GM18499 (cell line): ENCODE measurements around the gene PRLR.
"Not testable (repeated sequence)": the region's sequence is repeated elsewhere in the genome, so short reads cannot be mapped to it uniquely, and the experiment has no call there.

Source experiments
- ATAC-seq: cut with Tn5 transposase; IDR thresholded peaks from one replicate; pipeline ENCODE4 v1.9.1; 2021; ENCODE audit warnings: moderate number of reproducible peaks; ENCODE audit not compliant: insufficient read depth, unreplicated experiment

The PRLR gene

GRCh38 chr5:35135239-35135700 lies 95.0 kb downstream of the PRLR start:
- ATAC-seq, result no peak

DNA sequence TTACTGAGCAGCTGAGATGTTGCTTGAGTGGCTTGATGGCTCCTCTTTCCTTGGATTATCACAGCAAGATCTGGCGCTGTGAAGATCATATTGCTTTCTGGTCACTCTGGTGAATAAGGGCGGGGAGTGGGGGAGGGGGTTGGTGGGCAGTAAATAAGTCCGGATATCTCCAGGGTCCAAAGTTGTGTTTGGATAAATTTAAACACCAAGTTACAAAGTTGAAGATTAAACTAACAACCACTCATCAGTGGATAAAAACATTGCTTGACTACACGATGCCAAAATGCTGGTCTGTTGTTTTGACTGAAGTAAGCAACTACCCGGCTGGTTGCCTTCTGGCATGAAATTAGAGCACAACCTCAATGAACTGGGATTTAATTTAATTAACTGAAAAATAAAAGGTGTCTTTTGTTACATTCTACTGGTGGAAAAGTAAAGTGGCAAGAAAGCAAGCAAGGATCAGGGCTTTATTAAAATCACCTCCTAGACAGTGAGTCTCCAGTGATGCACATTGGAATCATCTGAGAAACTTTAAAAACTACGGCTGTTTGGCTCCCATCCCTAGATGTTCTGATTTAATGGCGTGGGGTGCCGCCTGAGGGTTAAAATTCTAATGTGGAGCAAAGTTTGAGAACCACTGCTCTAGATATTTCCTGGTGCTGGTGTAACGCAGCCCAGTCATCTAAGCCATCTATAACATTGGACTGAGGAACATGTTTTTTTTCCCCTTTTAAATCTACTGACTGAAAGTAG lies 95.8 kb downstream of the PRLR start:
- ATAC-seq, result no peak

DNA sequence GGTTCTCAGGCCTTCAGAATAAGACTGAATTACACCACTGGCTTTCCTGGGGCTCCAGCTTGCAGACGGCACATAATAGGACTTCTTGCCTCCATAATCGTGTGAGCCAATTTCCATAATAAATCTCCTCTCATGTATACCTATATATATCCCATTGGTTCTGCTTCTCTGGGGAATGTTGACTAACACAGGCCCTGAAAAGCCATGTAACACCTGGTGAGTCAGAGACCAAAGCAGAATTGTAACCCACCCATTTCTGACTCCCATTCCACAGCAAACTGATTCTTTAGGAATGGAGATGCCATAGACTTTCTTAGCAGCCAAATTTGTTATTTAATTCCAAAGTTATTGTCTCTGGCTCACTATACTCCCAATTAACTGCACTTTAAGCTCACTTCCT lies 97.1 kb downstream of the PRLR start:
- no peak for ATAC-seq

DNA sequence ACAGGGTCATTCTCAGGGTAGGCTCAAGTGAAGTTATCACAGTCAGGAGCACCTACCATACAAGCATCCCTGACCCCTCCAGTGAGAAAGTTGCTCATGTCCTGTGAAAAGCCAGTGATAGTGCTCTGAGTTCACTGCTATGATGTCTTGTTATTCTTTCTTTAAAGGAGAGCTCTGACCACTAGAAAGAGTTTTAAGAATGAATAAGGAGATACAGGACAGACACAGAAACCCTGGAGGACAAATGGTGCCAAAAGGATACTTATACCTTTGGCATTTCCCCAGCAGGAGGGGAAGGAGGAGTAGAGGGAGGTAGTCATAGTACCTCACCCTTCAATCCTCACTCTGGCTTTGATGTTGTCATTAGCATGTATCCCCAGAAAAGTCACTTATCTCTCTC lies 98.6 kb downstream of the PRLR start:
- ATAC-seq, result no peak

DNA sequence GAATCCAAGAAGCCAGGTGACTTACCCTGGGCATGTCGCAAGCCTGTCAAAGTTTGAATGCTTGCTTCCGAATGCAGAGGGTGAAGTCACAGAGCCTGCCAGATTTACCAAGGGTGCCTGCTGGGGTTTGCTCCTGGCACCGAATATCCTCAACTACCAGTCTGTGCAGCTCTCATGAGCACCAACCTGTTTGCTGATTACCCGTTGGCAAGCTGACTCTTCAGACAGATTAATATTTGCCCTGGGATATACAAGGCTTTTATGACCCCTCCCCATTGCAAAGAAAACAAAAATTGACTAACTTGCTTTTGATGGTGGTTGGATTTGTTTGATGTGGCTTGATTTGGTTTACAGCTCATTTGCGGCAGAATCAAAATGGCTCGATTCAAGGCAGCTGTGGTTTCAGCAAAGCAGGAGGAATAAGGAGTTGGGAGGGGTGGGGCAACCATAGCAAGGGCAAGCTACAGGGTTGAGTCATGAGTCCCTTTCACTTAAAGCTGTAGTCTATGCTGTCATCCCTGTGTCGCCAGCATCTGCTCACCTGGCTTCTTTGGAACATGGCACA lies 100.3 kb downstream of the PRLR start:
- ATAC-seq, result no peak

DNA sequence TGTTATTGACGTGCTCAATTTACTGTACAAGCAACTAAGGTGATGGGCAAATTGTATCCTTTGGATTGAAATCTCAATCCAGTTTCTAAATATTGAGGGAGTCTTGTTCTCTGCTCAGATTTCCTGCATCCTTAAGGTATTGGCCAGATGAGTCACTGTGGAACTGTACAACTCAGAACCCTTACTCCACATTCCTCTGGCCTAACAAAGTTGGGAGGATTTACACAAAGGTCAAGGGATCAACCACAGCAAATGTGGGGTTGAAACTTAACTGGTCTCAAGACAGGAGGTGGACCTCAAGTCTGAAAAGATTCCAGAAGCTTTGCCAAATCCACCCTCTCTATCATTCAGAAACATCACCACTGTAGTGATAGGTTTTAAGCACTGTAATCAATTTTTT lies 101.0 kb downstream of the PRLR start:
- no peak for ATAC-seq

DNA sequence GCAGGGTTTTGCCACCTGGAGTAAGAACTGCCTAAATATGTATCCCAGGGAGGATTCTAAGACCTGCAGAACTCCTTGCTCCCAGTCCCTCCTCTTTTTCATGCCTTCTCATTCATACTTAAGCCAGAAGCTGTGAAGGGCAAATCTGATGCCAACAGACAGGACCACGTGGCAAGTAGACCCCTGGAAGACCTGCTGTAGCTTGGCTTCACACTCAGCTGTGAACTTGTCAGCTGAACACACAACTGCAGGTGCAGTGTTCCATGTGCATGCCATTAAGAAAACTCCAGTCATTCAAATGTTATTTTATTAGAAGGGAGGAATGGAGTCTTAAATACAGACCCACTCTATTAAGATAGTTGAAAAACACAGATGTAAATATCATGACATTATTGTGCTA lies 103.3 kb downstream of the PRLR start:
- no peak for ATAC-seq

DNA sequence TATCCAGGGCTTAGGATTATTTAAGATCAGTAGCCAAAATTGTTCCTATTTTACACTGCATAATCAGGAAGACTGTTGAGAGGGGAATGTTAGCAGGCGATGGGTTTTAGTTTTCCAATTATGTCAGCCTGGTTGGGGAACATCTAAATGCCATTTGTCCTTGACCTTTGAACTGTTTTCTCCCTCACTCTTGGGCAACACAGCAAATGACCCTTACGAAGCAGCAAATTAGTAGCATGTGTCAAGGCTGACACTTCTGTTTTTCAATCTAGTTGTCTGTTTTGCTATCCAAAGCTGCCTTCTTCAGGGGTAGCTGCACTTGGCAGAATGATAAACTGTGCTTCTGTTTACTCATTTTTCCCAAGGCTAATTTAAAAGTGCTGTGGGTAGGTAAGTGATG lies 104.5 kb downstream of the PRLR start:
- no peak for ATAC-seq

- no peak for ATAC-seq
Measured at GRCh38 chr5:35124932-35125331, 105.4 kb downstream of the PRLR start.

DNA sequence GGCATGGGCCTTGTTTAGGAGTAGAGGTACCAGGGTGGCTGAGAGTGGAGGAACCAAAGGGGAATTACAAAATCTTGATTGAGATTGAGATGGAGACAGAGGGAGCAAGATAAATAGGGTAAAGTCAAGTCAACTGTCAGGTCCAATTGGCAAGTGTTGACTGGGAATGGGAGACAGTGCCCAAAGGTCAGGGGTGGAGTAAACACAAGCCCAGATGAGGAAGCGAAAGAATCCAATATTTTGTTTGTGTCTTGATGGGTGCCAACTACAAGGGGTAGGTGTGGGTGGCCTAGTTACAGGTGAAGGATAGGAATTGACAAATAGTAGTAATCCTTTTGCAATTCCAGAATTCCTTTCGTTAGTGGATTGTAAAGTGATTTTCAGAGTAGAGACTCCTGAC lies 107.5 kb downstream of the PRLR start:
- no peak for ATAC-seq

DNA sequence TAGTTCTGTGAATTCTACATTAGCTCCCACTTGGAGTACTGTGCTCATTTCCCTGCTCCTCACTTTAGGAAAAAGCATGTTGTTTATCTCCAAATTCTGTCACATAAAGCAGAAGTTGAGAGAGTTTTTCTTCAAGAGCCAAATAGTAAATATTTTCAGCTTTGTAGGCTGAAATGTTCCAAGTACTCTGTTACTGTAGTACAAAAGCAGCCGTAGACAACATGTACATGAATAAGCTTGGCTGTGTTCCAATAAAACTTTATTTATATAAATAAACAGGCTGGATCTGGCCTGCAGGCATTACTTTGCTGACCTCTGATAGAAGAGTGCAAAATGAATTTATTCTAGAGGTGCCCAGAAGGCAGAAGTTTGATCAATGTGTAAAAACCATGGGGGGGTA lies 109.6 kb downstream of the PRLR start:
- no peak for ATAC-seq

- no peak for ATAC-seq
Measured at GRCh38 chr5:35117967-35118366, 112.3 kb downstream of the PRLR start.

DNA sequence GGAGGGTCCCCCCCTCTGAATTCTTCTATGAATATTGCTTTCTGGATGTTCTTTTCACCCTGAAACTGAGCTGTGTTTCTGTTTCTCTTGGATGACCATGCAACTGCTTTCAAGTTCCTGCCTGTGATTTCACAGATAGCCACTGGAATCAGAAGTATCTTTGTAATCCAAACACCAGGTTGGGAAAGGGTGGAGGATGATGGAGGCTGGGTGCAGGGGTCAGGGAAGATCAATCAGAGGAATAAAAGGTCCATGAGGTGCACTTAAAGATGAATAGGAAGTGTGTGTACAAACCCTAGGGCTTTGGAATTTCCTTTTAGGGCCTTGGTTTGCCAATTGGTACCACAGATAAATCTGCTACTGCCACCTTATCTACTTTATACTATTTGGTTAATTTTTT lies 114.4 kb downstream of the PRLR start:
- ATAC-seq, result no peak

DNA sequence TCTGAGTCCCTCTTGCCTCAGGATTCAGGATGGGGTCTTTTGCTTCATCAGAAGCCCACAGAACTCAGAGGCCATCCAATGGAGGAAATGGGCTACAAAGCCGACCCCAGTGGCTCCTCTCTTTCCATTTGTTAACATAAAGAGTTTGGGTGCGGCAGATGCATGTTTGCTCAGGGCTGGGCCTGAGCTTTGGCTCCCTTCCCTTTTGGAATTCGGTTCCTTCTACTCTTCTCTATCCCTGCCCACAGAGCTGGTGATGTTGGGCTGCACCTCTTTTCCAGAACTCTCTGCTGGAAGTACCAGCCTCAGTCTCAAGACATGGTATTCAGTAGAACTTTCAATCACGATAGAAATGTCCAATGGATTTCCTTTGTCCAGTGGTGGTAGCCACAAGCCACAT lies 115.6 kb downstream of the PRLR start:
- no peak for ATAC-seq

DNA sequence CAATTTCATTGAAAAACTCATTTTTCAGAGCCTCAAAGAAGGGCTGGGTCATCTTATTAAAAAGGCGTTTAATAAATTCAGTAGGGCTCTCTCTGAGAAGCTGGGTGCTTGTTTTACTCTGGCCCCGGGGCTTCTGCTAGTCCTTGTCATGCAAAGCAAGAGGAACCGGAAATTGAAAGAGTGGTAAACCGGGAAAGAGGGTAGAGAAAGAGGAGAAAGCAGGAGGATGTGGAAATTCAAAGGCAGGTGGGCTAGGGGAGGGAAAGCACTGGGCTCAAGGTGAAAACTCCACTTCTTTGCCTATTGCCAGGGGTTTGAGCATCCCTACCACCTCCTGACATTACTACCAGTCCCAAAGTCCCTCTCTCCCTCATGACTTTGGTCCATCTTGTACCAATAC lies 118.0 kb downstream of the PRLR start:
- no peak for ATAC-seq

DNA sequence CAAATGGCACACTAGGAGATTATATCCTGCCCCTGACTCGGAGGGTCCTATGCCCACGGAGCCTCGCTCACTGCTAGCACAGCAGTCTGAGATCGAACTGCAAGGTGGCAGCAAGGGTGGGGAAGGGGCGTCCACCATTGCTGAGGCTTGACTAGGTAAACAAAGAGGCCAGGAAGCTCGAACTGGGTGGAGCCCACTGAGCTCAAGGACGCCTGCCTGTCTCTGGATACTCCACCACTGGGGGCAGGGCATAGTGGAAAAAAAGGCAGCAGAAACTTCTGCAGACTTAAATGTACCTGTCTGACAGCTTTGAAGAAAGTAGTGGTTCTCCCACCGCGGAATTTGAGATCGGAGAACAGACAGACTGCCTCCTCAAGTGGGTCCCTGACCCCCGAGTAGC lies 125.7 kb downstream of the PRLR start:
- ATAC-seq, result not testable (repeated sequence)

GRCh38 chr5:35103637-35104299 lies 126.5 kb downstream of the PRLR start:
- ATAC-seq, result no peak

GRCh38 chr5:35101720-35102119 lies 128.6 kb downstream of the PRLR start:
- ATAC-seq, result not testable (repeated sequence)

DNA sequence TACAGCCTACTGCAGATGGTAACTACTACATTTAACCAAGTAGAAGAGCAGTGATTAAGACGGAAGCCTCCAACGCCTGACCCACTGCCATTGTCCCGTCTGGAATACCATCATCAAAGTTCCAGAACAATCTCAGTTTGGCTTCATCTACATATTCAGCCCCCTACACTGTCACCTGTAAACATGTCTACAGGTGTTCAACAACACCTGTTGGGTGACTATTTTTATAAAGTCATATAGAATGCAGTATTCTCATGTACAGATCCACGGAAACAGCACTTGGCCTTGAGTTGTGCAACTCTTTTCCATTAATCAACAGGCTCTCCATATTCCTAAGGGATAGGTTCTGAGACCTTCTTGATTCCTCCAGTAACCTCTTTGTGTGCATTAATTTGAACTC lies 129.3 kb downstream of the PRLR start:
- ATAC-seq, result no peak

DNA sequence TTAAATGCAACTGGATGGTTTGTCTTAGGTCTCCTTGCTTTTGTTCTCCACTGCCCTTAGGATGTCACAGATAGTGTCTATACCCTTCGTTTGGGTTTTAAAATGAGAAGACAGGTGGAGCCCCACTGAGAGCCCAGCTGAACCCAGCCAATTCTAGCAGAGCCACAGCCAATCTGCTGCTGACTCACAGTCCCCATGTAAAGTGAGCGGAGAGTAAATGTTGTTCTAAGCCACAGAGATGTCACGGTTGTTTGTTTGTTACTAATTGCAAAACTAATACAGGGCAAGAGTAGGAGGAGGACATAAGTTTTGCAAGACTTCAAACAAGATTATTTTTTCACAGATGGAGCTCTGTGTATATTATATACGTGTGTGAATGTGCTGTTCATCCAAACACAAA lies 132.1 kb downstream of the PRLR start:
- no peak for ATAC-seq

GRCh38 chr5:35096932-35097331 lies 133.4 kb downstream of the PRLR start:
- no peak for ATAC-seq

DNA sequence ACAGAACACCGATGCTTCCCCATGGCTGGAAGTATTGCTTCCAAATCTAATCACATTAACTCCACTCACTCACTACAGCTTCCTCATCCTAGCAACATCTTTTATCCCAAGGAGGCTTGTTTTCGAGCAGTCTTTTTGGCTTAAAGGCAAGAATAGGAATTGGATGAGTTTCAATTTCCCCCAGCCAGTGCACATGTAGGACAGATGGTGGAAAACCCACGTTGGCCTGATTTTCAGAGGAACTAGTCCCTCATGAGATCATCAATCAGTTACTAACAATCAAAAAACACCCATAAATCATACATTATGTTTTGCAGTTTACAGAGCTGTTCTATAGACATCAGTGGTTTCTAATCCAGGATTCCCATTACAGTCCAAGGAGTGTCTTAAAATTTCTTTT lies 134.1 kb downstream of the PRLR start:
- ATAC-seq, result no peak
